8988T (cell line): ENCODE data around the gene CEACAM1.
"Not testable (repeated sequence)": the region's sequence is repeated elsewhere in the genome, so short reads cannot be mapped to it uniquely, and the experiment has no call there.

Experiments used
- DNase-seq: peaks from one replicate; pipeline ENCODE4 v3.0.0; 2011

Gene CEACAM1

DNA sequence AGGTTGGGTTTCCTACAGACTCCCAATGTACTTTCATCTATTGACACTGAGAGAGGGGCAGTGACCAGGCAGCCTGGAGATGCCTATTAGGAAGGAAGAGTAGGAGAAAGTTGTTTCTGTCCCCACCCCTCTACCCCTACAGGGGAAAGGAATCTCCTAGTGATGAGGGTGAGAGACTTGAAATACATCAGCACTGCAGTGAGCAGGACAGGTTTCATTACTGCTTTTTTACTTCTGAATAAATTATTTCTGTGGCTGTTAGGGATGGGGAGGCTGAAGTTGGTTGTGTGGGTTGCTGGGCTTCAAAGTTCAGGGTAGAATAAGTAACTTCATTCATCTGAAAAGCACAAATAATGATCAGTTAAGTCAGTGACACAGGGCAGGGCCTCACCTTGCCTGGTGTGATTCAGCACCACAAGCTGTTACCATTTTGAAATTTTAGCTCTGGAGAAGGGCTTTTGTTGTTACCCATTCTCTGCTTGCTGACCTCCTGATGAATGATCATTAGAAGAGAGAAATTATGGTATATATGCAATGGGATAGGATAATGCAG, 19.3 kb downstream of the CEACAM1 start:
- DNase-seq, result no peak

DNA sequence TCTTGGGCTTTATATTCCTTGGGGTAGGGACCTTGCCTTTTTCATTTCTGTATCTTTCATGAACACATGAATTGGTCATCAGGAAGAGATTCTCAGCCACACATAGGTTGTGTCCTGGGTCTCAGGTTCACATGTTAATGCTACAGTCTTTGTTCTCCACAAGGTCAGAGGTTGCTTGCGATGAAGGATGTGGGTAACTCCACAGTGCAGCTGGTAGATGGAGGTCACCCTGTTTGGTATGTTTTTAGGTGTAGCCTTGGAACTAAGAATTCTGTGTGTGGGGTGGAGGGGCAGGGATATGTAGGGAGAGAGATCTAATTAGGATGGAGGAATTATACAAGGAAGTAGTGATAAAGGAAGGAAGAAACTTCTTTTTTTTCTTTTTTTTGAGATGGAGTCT, 23.2 kb downstream of the CEACAM1 start:
- no peak for DNase-seq

DNA sequence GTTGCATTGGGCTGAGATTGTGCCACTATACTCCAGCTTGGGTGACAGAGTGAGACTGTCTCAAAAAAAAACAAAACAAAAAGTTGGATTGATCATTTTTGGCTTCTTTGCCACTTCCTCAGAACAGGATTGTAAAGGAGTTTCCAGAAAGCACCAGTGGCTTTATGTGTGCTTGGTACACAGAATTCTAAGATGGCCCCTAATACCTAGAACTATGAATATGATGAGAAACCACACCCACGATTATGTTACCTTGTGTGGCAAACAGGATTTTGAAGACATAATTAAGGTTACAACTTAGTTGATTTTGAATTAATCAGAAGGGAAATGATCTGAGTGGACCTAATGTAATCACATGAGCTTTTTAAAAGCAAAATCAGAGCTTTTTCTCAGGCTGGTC, 26.5 kb downstream of the CEACAM1 start:
- no peak for DNase-seq

DNA sequence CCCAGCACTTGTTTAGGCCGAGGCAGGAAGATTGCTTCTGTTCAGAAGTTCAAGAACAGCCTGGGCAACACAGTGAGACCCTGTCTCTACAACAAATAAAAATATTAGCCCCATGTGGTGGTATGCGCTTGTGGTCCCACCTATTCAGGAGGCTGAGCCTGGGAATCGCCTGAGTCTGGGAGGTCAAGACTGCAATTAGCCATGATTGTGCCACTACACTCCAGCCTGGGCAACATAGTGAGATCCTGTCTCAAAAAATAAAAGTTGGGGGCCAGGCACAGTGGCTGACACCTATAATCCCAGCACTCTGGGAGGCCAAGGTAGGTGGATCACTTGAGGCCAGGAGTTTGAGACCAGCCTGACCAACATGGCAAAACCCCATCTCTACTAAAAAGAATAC, 27.0 kb downstream of the CEACAM1 start:
- DNase-seq, result not testable (repeated sequence)

DNA sequence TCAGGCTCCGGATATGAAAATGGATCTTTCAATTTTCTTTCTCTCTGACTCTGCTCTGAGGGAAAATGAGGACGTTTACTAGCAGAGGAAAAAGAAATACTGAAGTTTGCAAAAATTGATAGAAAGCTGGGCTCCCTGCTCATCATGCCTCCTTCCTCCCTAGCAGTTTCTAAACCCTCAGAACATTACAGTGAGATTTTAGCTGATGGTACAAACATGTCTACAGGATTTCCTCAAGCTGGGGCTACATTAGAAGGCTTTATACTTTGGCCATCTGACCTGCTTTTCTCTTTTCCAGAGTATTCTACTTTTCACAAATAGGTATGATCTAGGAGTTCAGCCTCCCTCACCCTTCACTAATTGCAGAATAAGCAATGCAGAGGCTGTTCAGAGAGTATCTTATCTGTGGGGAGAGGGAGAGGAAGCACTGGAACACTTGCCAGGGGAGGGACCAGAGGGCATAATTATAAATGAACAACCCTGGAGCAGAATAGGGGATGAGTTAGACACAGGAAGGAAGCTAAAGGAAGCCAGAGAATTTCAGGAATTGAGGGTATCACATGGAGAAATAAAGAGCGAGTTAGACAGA, 30.0 kb downstream of the CEACAM1 start:
- DNase-seq, result no peak

DNA sequence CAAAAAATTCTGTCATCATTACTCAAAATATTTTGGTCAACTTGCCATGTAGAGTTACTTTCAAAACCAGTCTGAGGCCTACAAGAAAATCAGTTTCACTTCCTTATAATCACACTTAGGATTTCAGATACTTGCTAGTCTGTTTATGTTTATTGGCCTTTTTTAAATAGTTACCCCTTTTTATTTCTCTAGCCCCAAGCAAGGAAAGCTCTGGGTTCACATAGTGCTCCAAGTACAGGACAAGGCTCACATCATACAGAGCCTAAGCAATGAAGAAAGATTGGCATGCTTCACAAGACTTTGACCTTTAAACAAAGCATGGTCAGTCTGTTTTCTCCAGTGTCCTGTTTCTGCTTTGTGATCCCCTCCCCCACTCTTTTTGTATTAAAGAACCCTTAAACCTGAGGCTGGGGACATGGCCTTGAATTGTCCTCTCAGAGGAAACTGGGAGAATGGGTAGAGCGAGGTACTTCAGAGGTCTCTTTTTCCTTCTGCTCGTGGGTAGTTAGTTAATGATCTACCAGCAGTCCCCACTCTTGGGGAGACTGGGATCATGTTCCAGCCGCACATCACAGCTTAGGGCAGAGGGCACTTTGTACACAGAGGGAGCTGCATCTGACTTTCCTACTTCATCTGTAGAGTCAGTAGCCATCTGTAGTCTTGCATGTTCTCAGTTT, 30.7 kb downstream of the CEACAM1 start:
- DNase-seq, result no peak

DNA sequence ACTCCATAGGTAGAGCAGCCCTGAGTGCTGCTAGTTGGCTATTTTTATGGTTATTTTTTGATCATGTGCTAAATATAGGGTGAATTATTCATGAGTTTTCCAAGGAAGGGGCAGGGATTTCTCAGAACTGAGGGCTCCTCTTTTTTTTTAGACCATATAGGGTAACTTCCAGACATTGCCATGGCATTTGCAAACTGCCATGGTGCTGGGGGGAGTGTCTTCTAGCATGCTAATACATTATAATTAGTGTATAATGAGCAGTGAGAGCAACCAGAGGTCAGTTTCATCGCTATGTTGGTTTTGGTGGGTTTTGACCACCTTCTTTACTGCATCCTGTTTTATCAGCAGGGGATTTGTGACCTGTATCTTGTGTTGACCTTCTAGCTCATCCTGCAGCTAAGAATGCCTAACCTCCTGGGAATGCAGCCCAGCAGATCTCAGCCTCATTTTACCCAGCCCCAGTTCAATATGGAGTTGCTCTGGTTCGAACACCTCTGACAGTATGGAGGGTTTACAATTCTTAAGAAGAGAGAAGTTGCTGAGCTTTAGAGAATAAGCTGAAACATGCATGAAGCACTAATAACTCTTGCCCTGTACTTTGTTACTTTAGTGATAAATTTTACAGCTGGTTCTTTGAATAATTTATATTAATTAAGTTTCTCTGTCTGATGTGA, 31.7 kb downstream of the CEACAM1 start:
- no peak for DNase-seq

DNA sequence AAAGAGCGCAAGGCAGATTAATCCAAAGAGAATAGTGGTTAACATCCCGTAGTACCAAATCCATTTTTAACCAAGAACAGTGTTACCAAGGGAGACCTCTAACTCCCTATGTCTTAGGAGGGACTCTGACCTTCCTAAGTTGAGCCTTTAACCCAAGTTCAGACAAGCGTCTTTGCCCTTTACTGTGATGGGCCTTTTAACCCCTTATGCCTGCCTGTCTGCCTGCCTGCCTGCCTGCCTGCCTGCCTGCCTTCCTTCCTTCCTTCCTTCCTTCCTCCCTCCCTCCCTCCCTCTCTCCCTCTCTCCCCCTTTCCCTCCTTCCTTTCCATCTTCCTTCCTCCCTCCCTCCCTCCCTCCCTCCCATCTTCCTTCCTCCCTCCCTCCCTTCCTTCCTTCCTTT, 32.6 kb downstream of the CEACAM1 start:
- DNase-seq, result no peak

DNA sequence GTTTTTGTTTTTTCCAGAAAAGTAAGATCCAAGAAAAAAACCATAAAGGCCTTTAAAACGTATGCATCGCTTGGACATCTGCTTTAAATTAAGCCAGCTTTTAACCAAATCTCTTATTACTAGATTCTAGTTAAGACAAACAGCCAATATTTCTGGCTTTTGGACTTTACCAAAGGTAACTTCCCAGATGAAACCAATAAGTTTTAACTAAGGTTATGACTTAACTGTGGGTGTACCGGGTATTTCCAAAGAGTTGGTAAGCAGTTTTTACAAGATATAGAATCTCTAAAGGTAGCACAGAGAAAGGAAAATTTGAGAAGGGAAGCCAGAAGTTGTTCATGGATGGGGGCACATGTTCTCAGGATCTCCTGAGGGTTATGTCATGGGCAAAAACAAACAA, 34.0 kb downstream of the CEACAM1 start:
- DNase-seq, result no peak

DNA sequence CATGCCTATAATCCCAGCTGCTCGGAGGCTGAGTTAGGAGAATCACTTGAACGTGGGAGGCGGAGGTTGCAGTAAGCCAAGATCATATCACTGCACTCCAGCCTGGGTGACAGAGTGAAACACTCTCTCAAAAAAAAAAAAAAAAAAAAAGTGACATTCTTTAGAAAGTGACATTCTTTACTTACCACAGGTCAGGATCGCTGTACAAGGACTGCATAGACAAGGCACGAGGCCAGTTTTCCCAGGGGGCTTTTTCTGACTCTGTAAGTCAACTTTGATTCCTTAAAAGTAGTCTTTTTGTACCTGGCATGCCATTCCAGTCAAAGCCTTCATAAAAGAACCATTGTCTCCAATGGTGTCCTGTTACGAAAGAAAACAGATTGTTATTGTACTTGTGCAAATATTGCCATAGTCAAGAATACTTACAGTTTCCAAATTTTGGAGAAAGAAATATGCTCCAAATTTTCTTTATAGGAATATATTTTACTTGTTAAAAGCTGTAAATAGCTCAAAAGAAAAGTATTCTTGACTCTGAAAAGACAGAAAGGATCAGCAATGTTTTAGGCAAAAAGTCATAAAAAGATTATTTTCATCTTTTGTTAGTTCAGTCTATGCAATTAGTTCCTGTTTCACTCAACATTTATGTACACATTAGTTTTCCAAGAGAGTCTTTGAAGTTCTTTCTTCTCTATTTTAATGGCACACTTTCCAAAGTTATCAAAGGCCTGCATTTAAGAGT, 39.3 kb downstream of the CEACAM1 start:
- DNase-seq, result no peak

DNA sequence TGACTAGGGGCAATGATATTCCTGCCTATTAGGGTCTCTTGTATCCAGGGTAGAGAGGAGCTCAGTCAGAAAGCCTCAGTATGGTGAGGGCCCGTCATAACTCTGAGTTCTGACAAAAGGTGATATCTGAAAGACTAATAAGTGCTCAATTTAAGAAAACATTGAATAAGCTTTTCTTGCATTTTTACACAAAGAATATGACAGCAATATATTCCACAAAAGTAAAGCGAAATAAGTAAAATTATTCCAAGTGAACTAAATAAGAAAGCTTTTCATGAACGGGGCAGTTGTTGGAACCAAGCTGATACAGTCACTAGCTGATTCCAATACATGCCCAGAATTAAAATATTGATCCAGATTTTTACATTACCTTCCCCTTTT, 40.5 kb downstream of the CEACAM1 start:
- no peak for DNase-seq

DNA sequence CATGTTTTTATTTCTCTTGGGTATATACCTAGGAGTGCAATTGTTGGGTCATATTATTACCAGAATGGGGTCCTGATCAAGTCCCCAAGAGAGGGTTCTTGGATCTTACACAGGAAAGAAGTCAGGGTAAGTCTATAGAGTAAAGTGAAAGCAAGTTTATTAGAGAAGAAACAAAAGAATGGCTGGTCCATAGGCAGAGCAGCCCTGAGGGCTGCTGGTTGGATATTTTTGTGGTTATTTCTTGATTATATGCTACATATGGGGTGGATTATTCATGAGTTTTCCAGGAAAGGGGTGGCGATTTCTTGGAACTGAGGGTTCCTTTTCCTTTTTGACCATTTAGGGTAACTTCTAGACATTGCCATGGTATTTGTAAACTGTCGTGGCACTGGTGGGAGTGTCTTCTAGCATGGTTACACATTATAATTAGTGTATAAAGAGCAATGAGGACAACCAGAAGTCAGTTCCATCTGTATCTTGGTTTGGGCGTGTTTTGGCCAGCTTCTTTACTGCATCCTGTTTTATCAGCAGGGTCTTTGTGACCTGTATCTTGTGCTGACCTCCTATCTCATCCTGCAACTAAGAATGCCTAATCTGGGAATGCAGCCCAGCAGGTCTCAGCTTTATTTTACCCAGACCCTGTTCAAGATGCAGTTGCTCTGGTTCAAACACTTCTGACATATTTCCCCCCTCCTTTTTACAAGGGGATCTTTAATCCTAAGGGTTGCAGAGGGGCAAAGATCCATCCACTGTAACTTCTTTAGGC, 41.1 kb downstream of the CEACAM1 start:
- no peak for DNase-seq

DNA sequence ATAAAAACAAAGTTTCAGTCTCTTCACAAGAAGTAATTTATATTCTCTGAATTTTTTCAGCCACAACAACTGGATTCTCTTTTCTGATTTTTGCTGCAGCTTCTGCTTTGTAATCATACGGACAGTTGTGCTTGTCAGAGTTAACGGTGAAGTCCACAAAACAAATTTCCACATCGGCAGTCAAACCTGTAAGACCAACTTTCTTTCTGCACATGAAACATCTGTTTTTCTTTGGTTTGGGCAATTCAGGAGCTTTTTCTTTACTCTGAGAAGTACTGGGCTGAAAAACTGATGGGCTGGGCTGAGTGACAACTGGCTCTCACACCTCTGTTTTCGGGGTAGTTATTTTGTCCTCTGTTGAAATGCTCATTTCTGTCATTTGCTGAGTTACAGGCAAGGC, 43.2 kb downstream of the CEACAM1 start:
- DNase-seq, result not testable (repeated sequence)

DNA sequence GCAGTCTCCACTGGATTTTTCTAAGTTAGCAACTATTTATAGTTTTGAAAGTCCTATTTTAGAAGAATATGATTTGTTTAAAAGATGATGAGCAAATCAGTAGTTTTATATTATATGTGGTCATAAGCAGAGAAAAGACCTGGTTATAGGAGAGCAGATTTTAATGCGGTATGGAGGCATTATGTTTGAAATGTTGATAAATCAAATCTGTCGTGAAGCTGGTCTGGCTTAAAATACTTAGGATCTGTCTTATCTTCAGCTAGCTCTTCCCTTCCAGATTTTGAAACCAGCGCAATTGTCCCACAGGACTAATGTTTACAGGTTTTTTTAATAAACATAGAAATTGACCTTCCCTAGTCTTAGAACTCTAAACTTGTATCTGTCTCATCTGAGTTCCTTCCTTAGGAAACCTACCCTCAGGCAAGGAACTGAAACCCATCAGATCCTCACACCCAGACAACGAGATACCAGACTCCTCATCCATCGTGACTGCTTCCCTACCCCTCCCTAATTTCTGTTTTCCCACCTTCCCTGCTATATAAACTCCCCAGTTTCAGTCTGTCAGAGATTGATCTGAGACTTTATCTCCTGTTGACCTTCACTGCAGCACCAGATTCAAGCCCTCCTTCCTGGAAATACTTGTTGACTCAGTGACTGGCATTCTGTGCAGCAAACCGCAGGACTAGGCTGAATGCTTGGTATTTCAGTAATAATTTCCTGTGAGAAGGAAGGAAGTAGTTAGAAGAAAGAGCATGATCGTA, 47.8 kb downstream of the CEACAM1 start:
- no peak for DNase-seq

DNA sequence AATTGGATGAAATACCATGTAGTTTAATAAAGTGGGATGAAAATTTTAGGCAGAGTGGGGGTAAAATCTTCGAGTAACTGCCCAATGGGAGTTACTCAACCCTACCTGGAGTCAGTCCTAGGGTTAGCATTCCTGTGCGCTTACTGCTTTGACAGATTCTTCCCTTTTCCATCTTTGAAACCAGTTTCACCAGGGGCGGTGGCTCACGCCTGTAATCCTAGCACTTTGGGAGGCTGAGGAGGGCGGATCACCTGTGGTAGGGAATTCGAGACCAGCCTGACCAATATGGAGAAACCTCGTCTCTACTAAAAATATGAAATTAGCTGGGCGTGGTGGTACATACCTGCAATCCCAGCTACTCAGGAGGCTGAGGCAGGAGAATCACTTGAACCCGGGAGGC, 48.5 kb downstream of the CEACAM1 start:
- DNase-seq, result no peak

DNA sequence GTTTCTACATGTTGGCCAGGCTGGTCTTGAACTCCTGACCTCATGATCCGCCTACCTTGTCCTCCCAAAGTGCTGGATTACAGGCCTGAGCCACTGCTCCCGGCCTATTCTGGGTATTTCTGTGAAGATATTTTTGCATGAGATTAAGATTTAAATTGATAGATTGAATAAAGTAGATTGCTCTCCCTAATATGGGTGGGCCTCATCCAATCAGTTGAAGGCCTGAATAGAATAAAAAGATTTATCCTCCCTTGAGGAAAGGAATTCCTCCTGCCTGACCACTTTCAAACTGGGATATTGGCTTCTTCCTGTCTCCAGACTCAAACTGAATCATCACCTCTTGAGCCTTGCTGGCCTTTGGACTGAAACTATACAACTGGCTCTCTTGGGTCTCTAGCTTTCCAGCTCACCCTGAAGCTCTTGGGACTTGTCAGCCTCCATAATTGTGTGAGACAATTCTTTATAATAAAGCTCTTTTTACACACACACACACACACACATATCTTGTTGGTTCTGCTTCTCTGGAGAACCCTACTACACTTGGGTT, 49.4 kb downstream of the CEACAM1 start:
- DNase-seq, result no peak

DNA sequence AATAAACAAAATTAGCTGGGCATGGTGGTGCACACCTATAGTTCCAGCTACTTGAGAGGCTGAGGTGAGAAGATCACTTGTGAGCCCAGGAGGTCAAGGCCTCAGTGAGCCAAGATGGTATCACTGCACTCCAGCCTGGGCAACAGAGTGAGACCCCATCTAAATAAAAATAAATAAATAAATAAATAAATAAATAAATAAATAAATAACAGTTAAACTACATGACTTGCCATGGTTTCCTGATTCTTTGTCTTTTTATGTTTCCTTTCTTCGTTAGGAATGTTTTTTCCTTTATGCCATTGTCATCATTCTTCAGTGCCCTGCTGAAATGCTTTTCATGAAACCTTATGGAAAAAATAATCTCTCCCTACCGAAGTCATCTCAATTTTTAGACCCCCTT, 50.3 kb downstream of the CEACAM1 start:
- DNase-seq, result no peak

DNA sequence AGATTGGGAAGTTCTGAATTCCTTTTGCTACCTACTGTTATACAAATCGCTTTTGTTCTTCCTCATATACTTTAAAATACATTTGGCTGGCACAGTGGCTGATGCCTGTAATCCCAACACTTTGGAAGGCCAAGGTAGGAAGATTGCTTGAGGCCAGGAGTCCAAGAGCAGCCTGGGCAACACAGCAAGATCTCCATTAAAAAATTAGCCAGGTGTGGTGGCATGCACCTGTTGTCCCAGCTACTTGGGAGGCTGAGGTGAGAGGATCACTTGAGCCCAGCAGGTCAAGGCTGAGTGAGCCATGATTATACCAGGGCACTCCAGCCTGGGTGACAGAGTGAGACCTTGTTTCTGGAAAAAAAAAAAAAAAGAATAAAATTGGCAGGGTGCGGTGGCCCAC, 51.2 kb downstream of the CEACAM1 start:
- no peak for DNase-seq

DNA sequence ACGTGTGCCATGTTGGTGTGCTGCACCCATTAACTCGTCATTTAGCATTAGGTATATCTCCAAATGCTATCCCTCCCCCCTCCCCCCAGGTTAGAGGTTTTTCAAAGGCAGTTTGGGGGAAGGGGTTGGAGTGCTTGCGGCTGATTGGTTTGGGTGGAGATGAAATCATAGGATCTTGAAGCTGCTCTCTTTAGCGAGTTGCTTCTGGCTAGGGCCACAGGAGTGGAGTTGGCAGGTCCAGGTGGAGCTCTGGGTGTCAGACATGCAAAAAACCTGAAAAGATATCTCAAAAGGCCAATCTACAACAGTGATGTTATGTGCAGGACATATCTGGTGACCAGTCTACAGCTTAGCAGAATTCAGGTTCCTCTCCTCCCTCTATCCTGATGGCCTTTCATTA, 52.9 kb downstream of the CEACAM1 start:
- DNase-seq, result no peak

DNA sequence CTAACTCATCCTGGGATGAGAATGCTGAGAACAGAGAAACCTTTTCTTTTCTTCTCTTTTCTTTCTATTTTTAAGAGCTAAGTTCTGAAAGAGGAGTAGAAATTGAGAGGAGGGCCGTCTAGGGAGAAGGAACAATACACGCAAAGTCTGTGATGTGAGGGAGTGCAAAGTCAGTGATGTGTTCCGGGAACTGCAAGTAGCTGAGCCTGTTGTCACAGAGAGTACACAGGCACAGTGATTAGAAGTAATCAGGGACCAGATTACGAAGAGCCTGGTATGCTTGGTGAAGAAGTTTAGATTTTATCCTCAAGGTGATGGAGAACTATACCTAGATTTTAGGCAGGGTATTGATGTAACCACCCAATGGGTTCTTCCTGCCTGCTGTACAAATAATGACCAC, 53.5 kb downstream of the CEACAM1 start:
- no peak for DNase-seq

DNA sequence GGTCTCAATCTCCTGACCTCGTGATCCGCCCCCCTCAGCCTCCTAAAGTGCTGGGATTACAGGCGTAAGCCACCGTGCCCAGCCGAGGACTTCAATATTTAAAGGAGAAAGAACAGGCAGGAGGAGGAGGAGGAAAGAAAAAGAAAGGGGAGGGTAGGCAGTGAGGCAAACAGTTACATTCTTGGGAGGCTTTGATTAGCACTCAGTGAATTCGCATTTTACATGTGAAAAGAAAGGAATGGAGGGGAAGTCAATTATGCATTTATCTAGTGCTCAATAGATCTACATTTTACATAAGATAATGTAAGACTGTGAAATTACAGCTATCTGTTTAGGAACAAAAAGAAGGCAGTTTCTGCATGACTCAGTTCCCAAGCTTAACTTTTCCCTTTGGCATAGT, 54.6 kb downstream of the CEACAM1 start:
- no peak for DNase-seq
